ENCODE results near the gene NAV3.

GRCh38 chr12:77835969-77836368, 5.3 kb downstream of the NAV3 start:
- TF ChIP-seq POLR2A (IDR thresholded peaks at IDR 0.05) = no peak
- no peak for TF ChIP-seq CTCF (IDR thresholded peaks at IDR 0.05 in 8 of 11, conservative IDR thresholded peaks at IDR 0.05 in 3 of 11)
- TF ChIP-seq POLR2AphosphoS5 (IDR thresholded peaks at IDR 0.05) = no peak

Measured in spleen (tissue), 7 donors.